NB4 (cell line): ENCODE measurements around the gene MYO15B.

Source experiments
- CTCF ChIP-seq: IDR thresholded peaks from one replicate; pipeline ENCODE4 v1.5.1; 2012; ENCODE audit warnings: low read depth, low read length
- MAX ChIP-seq: IDR thresholded peaks from 2 replicates; pipeline ENCODE4 v1.6.1; 2011; ENCODE audit warnings: low read depth, low read length
- POLR2A ChIP-seq: IDR thresholded peaks from 2 replicates; pipeline ENCODE4 v1.6.1; 2011; ENCODE audit warnings: mild to moderate bottlenecking; ENCODE audit not compliant: insufficient read length; ENCODE audit errors: extremely low read depth

GRCh38 chr17:75622771-75623273, 35.2 kb downstream of the MYO15B start:
- TF ChIP-seq CTCF: no peak
- TF ChIP-seq MAX: no peak
- TF ChIP-seq POLR2A: no peak
